ENCODE data around the gene C10orf88. TPM values are rescaled to one million over a fixed set of nuclear protein-coding genes. Genes with fewer than 3 reads are reported as not detected.
A peak's percentile ranks its signal among the peaks of the same experiment; 100 is the strongest.

Gene C10orf88
- total RNA-seq, 1 donor from 2014 or later: 10.0 TPM

- Mint-ChIP-seq H3K27ac (ENCODE audit: unreplicated experiment) (no peak overlapping the region), H3K27me3 (ENCODE audit: unreplicated experiment) (no peaks in the 10 kb centered on the region), H3K36me3 (ENCODE audit: unreplicated experiment) (peaks cover 23% of the 10 kb centered on the region), H3K9me3 (ENCODE audit: unreplicated experiment) (no peaks in the 10 kb centered on the region), H3K4me3 (ENCODE audit: unreplicated experiment) (no peak overlapping the region), H3K4me1 (ENCODE audit: unreplicated experiment) (peaks cover 6% of the 10 kb centered on the region)
- DNase-seq (ENCODE audit: extremely low spot score, unreplicated experiment): no peak
- TF ChIP-seq CTCF (IDR thresholded peaks at IDR 0.05): no peak
These were observed 38.1 kb upstream of the C10orf88 start for GRCh38 chr10:122992031-122992585.

DNA sequence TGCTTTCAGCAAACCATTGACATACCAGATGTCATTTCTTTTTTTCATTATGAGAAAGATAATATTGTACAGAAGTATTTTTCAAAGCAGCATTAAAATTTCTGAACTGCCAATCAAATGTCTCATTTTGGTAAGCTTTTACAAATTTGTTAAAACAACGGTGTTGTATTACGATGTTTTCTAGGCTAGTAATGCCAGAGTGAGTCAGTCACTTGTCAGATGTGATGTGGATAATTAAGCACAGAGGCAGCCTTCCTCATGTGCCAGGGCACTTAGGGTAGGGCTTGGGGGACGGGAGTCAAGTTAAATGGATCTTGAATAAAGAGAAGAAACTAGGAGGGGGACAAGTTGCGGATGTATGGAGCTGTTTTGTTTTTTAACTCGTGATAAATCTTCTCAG is 36.3 kb upstream of the C10orf88 start:
- no peaks in the 10 kb centered on the region for H3K9me3 Mint-ChIP-seq (ENCODE audit: unreplicated experiment)
- TF ChIP-seq CTCF (IDR thresholded peaks at IDR 0.05): no peak
- DNase-seq (ENCODE audit: extremely low spot score, unreplicated experiment): no peak
- H3K36me3 Mint-ChIP-seq (ENCODE audit: unreplicated experiment): peaks cover 32% of the 10 kb centered on the region
- peaks cover 6% of the 10 kb centered on the region for H3K4me1 Mint-ChIP-seq (ENCODE audit: unreplicated experiment)
- H3K27me3 Mint-ChIP-seq (ENCODE audit: unreplicated experiment): no peaks in the 10 kb centered on the region
- peak overlapping the region; percentile 16 for H3K27ac Mint-ChIP-seq (ENCODE audit: unreplicated experiment)
- H3K4me3 Mint-ChIP-seq (ENCODE audit: unreplicated experiment): no peak overlapping the region

- Mint-ChIP-seq H3K9me3 (ENCODE audit: unreplicated experiment) (no peaks in the 10 kb centered on the region), H3K4me3 (ENCODE audit: unreplicated experiment) (no peak overlapping the region), H3K4me1 (ENCODE audit: unreplicated experiment) (peaks cover 6% of the 10 kb centered on the region), H3K36me3 (ENCODE audit: unreplicated experiment) (peaks cover 30% of the 10 kb centered on the region), H3K27ac (ENCODE audit: unreplicated experiment) (no peak overlapping the region), H3K27me3 (ENCODE audit: unreplicated experiment) (no peaks in the 10 kb centered on the region)
- no peak for TF ChIP-seq CTCF (IDR thresholded peaks at IDR 0.05)
- no peak for DNase-seq (ENCODE audit: extremely low spot score, unreplicated experiment)
These were observed 34.5 kb upstream of the C10orf88 start for GRCh38 chr10:122988501-122988900.

DNA sequence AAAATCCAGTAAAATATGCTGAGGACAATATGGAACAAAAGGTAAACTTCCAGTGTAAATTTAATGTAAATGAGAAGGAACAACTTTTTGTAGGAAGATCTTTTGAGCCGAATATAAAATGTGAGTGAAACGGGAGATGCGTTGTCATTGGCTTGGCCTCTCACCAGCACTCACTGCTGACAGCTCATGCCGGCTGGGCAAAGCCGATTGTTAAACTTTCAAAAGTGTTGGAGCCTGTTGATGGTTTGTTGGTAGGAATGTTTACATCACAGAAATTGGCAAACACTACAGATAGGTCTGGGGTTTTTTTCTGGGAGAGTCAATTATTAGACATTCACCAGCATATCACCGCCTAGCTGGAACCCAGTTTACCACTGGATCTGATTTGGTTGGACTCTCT is 32.3 kb upstream of the C10orf88 start:
- no peak for TF ChIP-seq CTCF (IDR thresholded peaks at IDR 0.05)
- Mint-ChIP-seq H3K27me3 (ENCODE audit: unreplicated experiment) (no peaks in the 10 kb centered on the region), H3K27ac (ENCODE audit: unreplicated experiment) (no peak overlapping the region), H3K4me3 (ENCODE audit: unreplicated experiment) (no peak overlapping the region), H3K36me3 (ENCODE audit: unreplicated experiment) (peaks cover 27% of the 10 kb centered on the region), H3K9me3 (ENCODE audit: unreplicated experiment) (no peaks in the 10 kb centered on the region), H3K4me1 (ENCODE audit: unreplicated experiment) (peaks cover 10% of the 10 kb centered on the region)
- no peak for DNase-seq (ENCODE audit: extremely low spot score, unreplicated experiment)

DNA sequence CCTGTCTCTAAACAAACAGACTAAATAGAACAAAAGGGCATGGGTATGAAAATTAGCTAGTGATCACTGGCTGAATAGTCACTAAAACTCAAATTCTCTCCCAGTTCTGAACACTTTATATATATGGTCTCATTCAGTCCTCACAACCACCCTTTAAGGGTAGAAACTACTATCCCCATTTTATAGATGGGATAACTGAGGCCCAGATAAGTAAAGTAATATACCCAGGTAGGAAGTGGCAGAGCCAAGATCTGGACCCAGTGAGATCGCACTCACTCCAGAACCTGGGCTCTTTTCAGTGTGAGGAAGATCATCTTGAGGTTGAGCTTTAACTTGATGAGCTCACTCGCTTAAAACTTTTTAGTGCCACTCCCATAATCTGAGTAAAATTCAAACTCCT is 30.7 kb upstream of the C10orf88 start:
- H3K4me1 Mint-ChIP-seq (ENCODE audit: unreplicated experiment): peaks cover 16% of the 10 kb centered on the region
- TF ChIP-seq CTCF (IDR thresholded peaks at IDR 0.05): no peak
- H3K27me3 Mint-ChIP-seq (ENCODE audit: unreplicated experiment): no peaks in the 10 kb centered on the region
- H3K36me3 Mint-ChIP-seq (ENCODE audit: unreplicated experiment): peaks cover 23% of the 10 kb centered on the region
- no peaks in the 10 kb centered on the region for H3K9me3 Mint-ChIP-seq (ENCODE audit: unreplicated experiment)
- H3K27ac Mint-ChIP-seq (ENCODE audit: unreplicated experiment): no peak overlapping the region
- DNase-seq (ENCODE audit: extremely low spot score, unreplicated experiment): no peak
- no peak overlapping the region for H3K4me3 Mint-ChIP-seq (ENCODE audit: unreplicated experiment)

Data from osteocyte (in vitro differentiated cells).